HL-60/S4 (cell line): ENCODE results near the gene TADA1.
"Not testable (repeated sequence)": the region's sequence is repeated elsewhere in the genome, so short reads cannot be mapped to it uniquely, and the experiment has no call there.

Experiments
- in situ Hi-C: fragments of 300-500 bp; cut with MboI; formaldehyde crosslinking; loops from 2 replicates; pipeline ENCODE4 v1.14.3; 2022; ENCODE audit warnings: low sequenced_read_pairs

Gene TADA1

DNA sequence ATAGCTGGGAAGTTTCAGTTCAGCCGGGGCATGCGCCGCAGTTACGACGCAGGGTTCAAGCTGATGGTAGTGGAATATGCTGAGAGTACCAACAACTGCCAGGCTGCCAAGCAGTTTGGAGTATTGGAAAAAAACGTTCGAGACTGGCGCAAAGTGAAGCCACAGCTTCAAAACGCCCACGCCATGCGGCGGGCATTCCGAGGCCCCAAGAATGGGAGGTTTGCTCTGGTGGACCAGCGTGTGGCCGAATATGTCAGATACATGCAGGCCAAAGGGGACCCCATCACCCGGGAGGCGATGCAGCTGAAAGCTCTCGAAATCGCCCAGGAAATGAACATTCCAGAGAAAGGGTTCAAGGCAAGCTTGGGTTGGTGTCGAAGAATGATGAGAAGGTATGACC lies 26.9 kb downstream of the TADA1 start:
- in situ Hi-C loops = no loop called here

GRCh38 chr1:166848193-166848592 lies 27.9 kb downstream of the TADA1 start:
- in situ Hi-C loops = no loop called here

DNA sequence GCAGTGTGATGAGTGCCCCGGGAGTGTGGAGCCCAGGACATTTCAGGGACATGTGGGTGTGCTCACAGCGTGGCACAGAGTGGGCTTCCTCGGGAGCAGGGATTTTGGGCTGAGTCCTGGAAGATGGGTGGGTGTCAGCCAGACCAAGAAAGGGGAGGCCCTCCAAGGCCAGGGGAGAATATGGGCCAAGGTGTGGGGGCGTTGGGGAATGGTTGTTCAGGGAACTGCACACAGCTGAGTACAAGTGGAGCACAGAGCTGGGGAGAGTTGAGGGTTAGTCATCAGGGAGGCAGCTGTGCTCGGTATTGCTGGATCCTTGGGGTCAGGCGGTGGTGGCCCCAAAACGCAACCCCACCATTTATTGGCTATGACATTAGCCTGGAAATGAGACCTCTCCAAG lies 31.3 kb downstream of the TADA1 start:
- in situ Hi-C loops = no loop called here

GRCh38 chr1:166843769-166844596 lies 32.1 kb downstream of the TADA1 start:
- in situ Hi-C loops = no loop called here

GRCh38 chr1:166843322-166843721 lies 32.7 kb downstream of the TADA1 start:
- in situ Hi-C loops = no loop called here

DNA sequence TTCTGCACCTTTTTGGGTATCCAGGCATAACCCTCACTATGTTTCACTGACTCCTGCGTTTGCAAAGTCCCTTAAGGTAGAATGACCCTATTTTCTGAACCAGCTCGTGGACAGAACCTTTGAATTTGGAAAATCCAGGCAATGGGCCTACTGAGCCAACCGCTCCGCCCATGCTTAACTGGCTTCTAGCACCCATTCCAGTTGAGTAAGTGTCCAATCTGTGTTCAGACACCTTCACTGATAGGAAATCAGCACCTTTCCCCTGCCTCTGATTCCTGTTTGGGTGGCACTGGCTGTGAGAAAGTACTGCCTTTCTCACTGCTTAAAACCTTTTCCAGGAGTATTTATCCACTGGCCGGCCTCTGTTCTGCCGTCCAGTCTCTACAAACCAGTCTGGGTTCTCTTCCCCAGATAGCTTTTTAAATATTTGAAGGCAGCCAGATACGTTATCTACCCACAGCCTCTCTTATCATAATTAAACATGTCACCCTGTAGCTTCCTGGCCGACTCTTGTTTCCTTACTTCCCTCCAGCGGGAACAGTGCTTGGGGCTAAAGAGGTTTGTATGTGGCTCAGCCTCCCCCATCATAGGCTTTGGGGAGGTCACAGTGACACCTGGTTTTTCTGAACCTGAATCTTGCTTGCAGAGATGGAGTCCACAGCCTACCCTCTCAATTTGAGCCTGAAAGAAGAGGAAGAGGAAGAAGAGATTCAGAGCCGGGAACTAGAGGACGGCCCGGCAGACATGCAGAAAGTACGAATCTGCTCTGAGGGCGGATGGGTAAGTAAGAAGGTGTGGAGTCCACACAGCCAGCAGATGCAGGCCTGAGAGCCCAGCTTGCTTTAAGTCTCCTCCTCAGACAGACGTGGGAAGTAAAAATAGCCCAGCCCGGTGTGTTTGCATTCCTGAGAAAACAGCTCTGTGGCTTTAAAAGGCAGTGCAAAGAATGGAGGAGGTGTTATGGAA lies 35.5 kb downstream of the TADA1 start:
- in situ Hi-C loops = no loop called here

- in situ Hi-C loops = no loop called here
These were observed 36.3 kb downstream of the TADA1 start for GRCh38 chr1:166839600-166840308.

- in situ Hi-C loops = no loop called here
These were observed 37.1 kb downstream of the TADA1 start, which contains the start of gene POGK for GRCh38 chr1:166838766-166839599. Gene POGK, plus strand, starts transcription at chr1:166839475. Its CDS starts 1,482 bp downstream, at chr1:166840957.

GRCh38 chr1:166836733-166837132 lies 39.3 kb downstream of the TADA1 start:
- in situ Hi-C loops = no loop called here

DNA sequence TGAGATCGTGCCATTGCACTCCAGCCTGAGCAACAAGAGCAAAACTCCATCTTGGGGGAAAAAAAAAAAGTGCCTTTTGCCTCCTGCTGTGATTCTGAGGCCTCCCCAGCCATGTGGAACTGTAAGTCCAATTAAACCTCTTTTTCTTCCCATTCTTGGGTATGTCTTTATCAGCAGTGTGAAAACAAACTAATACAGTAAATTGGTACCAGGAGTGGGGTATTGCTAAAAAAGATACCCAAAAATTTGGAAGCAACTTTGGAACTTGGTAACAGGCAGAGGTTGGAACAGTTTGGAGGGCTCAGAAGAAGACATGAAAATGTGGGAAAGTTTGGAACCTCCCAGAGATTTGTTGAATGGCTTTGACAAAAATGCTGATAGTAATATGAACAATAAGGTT lies 46.3 kb downstream of the TADA1 start:
- in situ Hi-C loops = not testable (repeated sequence)

GRCh38 chr1:166827426-166827825 lies 48.6 kb downstream of the TADA1 start:
- in situ Hi-C loops = no loop called here

DNA sequence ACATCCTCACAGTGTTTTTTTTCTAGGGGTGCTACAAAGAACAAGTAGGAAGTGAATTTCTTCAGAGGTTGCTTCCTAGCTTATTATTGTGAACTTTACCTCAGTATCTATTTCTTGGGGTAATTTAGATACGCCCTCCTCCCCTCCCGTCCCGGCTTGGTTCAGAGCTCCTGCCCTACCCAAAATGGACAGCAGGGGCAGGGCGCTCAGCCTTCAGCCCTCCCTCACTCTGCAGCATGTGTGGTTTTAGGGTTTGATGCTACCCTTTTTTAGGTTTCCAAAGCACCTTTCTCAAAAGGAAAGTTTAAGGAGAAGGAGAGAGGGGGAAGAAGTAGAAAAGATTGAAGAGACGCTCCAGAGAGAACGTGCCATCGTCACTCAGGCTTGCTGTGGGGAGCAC lies 53.7 kb downstream of the TADA1 start:
- in situ Hi-C loops = no loop called here

DNA sequence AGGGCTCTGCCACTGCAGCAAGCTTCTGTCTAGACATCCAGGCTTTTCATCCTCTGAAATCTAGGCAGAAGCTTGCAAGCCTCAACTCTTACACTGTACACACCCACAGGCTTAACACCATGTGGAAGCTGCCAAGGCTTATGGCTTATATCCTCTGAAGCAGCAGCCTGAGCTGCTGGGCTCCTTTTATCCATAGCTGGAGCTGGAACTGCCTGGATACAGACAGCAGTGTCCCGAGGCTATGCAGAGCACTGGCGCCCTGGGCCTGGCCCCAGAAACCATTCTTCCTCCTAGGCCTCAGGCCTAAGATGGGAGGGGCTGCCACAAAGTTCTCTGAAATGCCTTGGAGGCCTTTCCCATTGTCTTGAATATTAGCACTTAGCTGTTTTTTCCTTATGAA lies 56.1 kb downstream of the TADA1 start:
- in situ Hi-C loops = no loop called here

- in situ Hi-C loops = no loop called here
These were observed 61.5 kb downstream of the TADA1 start for GRCh38 chr1:166814611-166815010.

DNA sequence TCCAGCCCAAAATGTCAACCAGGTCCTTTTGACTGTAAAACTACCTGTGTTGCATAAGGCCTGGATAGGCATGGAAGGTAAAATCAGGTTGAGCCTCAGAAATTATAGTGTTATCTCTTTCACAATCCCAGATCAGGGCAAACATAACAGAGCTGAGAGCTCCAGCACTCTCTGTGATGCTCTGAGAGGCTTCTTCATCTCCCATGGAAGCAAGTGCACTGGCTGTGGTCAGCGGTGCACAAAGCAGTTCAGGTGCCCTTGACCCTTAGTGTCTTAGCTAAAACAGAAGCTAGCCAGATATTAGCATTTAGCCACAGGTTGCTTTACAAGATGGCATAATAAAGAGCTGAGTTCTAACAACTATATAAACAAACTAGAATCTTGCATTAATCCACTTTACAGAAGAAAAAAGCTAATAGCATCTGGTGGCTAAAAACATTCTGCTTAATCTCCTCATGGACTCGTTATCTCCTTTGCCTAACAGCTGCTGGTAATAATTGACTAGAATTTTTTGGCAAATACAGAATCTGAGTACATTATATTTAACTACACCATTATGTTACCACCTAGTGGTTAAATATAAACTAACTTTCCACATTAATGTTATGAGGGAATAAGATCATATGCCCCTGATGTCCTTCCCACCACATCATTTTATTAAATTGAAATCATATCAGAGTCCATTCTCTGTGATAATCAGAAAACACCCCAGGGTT lies 62.4 kb downstream of the TADA1 start:
- in situ Hi-C loops = no loop called here

DNA sequence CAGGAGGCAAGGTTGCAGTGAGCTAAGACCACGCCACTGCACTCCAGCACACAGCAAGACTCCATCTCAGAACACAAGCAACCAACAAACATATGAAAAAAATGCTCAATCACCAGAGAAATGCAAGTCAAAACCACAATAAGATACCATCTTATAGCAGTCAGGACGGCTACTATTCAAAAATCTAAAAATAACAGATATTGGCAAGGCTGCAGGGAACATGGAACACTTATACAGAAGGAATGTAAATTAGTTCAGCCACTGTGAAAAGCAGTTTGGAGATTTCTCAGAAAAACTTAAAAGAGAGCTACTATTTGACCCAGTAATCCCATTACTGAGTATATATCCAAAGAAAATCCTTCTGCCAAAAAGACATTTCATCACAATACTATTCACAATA lies 64.4 kb downstream of the TADA1 start:
- in situ Hi-C loops = no loop called here

- in situ Hi-C loops = no loop called here
These were observed 67.1 kb downstream of the TADA1 start for GRCh38 chr1:166808952-166809351.
